ENCODE data around the gene USP28.
"Not testable (repeated sequence)": the region's sequence is repeated elsewhere in the genome, so short reads cannot be mapped to it uniquely, and the experiment has no call there.

The USP28 gene

DNA sequence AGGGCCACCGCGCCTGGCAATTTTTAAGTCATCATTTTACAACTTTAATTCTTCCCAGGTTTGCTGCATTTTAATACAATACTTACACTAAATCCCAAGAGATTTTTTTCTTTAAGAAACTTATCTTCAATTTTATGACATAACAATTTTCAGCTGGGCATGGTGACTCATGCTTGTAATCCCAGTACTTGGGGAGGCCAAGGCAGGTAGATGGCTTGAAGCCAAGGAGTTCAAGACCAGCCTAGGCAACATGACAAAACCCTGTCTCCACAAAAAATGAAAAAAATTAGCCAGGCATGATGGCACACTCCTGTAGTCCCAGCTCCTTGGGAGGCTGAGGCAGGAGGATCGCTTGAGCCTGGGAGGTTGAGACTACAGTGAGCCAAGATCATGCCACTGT, 56.9 kb downstream of the USP28 start:
- TF ChIP-seq SPI1 (IDR thresholded peaks at IDR 0.05; ENCODE audit: low read depth, low read length) = no peak
- TF ChIP-seq TAF1 (IDR thresholded peaks at IDR 0.05; ENCODE audit: low read depth, low read length) = no peak
- TF ChIP-seq PAX5 (IDR thresholded peaks at IDR 0.05; ENCODE audit: insufficient read depth, low read length, severe bottlenecking) = no peak
- TF ChIP-seq POU2F2 (IDR thresholded peaks at IDR 0.05; ENCODE audit: low read depth, low read length) = no peak
- TF ChIP-seq POLR2AphosphoS5 (IDR thresholded peaks at IDR 0.05; ENCODE audit: low read depth, low read length) = no peak
- no peak for TF ChIP-seq POLR2A (IDR thresholded peaks at IDR 0.05; ENCODE audit: low read depth, low read length)
- FAIRE-seq = no peak
- no peak for DNase-seq (ENCODE audit: insufficient read length, low spot score)

DNA sequence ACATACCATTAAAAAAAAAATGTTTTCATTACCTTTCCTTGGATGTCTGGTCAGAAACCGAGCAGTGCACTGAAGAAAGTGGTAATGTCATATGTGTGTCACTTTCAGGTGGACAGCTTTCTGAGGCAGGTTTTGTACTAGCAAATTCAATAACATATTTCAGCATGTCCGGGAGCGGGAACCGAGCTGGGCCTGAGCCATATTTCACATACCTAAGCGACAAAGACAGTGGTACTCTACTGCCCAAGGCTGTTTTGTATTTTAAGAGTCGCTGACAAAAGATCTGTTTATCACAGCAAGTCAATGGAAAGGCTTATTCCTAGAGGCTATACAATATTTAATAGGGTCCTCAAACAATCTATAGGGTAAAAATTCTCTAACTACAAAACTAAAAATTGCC, 57.7 kb downstream of the USP28 start:
- TF ChIP-seq TAF1 (IDR thresholded peaks at IDR 0.05; ENCODE audit: low read depth, low read length) (no peak), POLR2A (IDR thresholded peaks at IDR 0.05; ENCODE audit: low read depth, low read length) (no peak), POU2F2 (IDR thresholded peaks at IDR 0.05; ENCODE audit: low read depth, low read length) (no peak), SPI1 (IDR thresholded peaks at IDR 0.05; ENCODE audit: low read depth, low read length) (no peak), POLR2AphosphoS5 (IDR thresholded peaks at IDR 0.05; ENCODE audit: low read depth, low read length) (no peak), PAX5 (IDR thresholded peaks at IDR 0.05; ENCODE audit: insufficient read depth, low read length, severe bottlenecking) (no peak)
- FAIRE-seq (no peak), DNase-seq (ENCODE audit: insufficient read length, low spot score) (no peak)

DNA sequence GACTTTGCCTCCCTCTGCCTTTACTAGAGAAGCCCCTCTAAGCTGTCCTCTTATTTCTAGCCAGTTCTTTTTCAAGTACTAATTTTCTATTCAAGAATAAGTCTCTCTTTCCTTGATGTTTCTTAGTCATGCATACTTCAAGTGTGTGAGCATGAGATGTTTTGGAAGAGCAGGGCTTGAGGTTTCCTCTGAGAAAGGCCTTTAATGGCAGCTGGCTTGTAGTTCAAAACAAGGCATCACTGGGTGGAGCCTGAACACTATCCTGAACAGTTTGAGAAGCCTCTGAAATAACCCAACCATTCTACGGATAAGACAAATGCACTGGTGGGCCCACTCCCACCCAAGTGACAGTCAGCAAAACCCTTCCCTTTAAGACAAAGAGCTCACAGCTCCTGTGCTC, 58.2 kb downstream of the USP28 start:
- DNase-seq (ENCODE audit: insufficient read length, low spot score) (no peak), FAIRE-seq (no peak)
- TF ChIP-seq PAX5 (IDR thresholded peaks at IDR 0.05; ENCODE audit: insufficient read depth, low read length, severe bottlenecking) = no peak
- TF ChIP-seq POLR2A (IDR thresholded peaks at IDR 0.05; ENCODE audit: low read depth, low read length) = no peak
- no peak for TF ChIP-seq POLR2AphosphoS5 (IDR thresholded peaks at IDR 0.05; ENCODE audit: low read depth, low read length)
- TF ChIP-seq SPI1 (IDR thresholded peaks at IDR 0.05; ENCODE audit: low read depth, low read length) = no peak
- TF ChIP-seq TAF1 (IDR thresholded peaks at IDR 0.05; ENCODE audit: low read depth, low read length) = no peak
- no peak for TF ChIP-seq POU2F2 (IDR thresholded peaks at IDR 0.05; ENCODE audit: low read depth, low read length)

DNA sequence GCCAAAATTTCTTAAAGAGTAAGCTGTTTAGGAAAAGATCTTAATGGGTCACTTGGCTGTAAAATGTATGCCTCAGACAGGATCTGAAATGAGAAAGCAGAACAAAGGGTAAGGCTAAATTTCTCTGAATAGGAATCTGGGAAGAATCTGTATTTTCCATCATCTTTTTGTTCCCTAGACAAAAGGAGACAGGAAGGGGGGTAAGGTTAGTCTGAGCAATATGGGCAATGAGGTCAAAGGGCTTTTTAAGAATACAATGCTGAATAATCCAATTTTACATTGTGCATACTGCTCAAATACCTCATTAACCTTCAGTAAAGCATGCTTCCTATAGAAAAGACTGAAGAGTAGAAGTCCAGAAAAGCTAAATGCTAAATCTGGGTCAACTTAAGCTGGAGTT, 61.2 kb downstream of the USP28 start:
- no peak for FAIRE-seq
- TF ChIP-seq POU2F2 (IDR thresholded peaks at IDR 0.05; ENCODE audit: low read depth, low read length) = no peak
- no peak for TF ChIP-seq POLR2AphosphoS5 (IDR thresholded peaks at IDR 0.05; ENCODE audit: low read depth, low read length)
- no peak for TF ChIP-seq TAF1 (IDR thresholded peaks at IDR 0.05; ENCODE audit: low read depth, low read length)
- TF ChIP-seq PAX5 (IDR thresholded peaks at IDR 0.05; ENCODE audit: insufficient read depth, low read length, severe bottlenecking) = no peak
- TF ChIP-seq SPI1 (IDR thresholded peaks at IDR 0.05; ENCODE audit: low read depth, low read length) = no peak
- TF ChIP-seq POLR2A (IDR thresholded peaks at IDR 0.05; ENCODE audit: low read depth, low read length) = no peak

DNA sequence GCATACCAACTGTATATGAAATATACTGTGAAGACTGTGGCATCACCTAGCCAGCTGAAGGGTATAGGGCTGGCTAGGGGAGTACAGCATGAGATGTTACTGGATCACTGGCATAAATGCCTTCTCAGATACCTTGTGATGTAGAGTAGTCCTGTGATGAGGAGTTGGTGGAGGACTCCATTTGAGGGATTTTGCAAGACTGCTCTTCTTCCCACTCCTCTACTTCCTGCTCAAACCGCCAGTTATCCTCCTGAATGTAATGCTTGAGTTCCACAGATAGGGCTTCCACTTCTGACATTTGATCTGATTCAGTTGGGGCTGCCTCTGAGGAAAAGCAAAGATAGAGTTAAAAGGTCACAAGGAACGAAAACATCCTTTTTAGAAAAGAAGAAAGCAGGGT, 66.4 kb downstream of the USP28 start:
- no peak for FAIRE-seq
- no peak for DNase-seq (ENCODE audit: insufficient read length, low spot score)
- no peak for TF ChIP-seq SPI1 (IDR thresholded peaks at IDR 0.05; ENCODE audit: low read depth, low read length)
- no peak for TF ChIP-seq PAX5 (IDR thresholded peaks at IDR 0.05; ENCODE audit: insufficient read depth, low read length, severe bottlenecking)
- TF ChIP-seq POLR2AphosphoS5 (IDR thresholded peaks at IDR 0.05; ENCODE audit: low read depth, low read length) = no peak
- TF ChIP-seq TAF1 (IDR thresholded peaks at IDR 0.05; ENCODE audit: low read depth, low read length) = no peak
- TF ChIP-seq POU2F2 (IDR thresholded peaks at IDR 0.05; ENCODE audit: low read depth, low read length) = no peak
- no peak for TF ChIP-seq POLR2A (IDR thresholded peaks at IDR 0.05; ENCODE audit: low read depth, low read length)

More for the DNA sequence above, 61.2 kb downstream of the USP28 start:
- no peak for DNase-seq (ENCODE audit: insufficient read length, low spot score)

DNA sequence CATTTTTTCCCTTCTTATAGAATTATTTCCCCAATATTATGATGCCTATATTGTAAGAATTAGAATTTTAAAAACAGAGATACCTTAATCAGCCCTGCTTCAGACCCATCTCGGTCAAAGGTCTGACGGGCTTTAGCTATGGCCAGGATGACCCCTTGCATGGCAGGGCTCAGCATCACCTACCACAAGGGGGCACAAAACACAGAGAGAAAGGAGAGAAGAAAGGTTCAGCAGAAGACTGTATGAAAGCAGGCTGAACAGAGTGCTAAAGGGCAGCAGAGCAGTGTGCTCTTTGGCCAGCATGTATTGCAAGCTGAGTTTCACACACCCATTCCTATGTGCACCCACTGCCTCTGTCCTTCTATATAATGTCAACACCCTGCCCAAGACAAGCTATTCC, 69.0 kb downstream of the USP28 start:
- FAIRE-seq (peak; percentile 33), DNase-seq (ENCODE audit: insufficient read length, low spot score) (no peak)
- no peak for TF ChIP-seq POLR2AphosphoS5 (IDR thresholded peaks at IDR 0.05; ENCODE audit: low read depth, low read length)
- TF ChIP-seq TAF1 (IDR thresholded peaks at IDR 0.05; ENCODE audit: low read depth, low read length) = no peak
- TF ChIP-seq POLR2A (IDR thresholded peaks at IDR 0.05; ENCODE audit: low read depth, low read length) = no peak
- no peak for TF ChIP-seq PAX5 (IDR thresholded peaks at IDR 0.05; ENCODE audit: insufficient read depth, low read length, severe bottlenecking)
- no peak for TF ChIP-seq POU2F2 (IDR thresholded peaks at IDR 0.05; ENCODE audit: low read depth, low read length)
- no peak for TF ChIP-seq SPI1 (IDR thresholded peaks at IDR 0.05; ENCODE audit: low read depth, low read length)

DNA sequence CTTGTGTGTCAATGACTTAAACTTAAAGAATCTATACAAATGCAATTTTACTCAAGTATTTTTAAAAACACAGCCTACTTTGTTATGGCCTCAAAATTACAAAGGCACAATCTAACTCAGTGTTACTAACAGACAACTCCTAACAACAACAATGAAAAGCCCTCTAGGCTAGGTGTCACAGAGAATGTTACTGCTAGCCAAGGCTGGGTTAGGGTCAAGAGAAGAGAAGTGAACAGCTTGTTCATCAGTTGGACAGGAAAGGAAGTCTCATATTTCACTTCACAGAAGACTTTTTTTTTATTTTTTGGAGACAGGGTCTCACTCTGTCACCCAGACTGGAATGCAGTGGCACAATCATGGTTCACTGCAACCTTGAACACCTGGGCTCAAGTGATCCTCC, 69.7 kb downstream of the USP28 start:
- TF ChIP-seq POLR2AphosphoS5 (IDR thresholded peaks at IDR 0.05; ENCODE audit: low read depth, low read length) (no peak), POLR2A (IDR thresholded peaks at IDR 0.05; ENCODE audit: low read depth, low read length) (no peak), TAF1 (IDR thresholded peaks at IDR 0.05; ENCODE audit: low read depth, low read length) (no peak), PAX5 (IDR thresholded peaks at IDR 0.05; ENCODE audit: insufficient read depth, low read length, severe bottlenecking) (no peak), POU2F2 (IDR thresholded peaks at IDR 0.05; ENCODE audit: low read depth, low read length) (no peak), SPI1 (IDR thresholded peaks at IDR 0.05; ENCODE audit: low read depth, low read length) (no peak)
- FAIRE-seq (no peak), DNase-seq (ENCODE audit: insufficient read length, low spot score) (no peak)

DNA sequence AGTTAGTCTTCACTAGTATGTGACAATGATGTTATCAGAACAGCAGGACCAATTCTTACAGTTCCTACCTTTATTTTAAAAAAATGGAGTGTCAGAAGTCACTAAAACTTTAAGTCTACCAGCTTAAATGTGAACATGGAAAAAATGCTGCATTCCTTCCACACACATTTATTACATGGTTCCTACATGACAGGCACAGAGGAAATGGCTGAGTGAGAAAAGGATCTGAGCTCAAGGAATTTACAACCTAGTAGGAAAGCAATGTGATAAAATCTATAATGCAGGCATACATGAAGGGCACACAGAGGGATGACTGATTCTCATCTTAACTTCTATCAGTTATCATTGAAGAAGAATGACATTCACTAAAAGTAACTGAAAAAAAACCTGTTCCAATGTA, 72.8 kb downstream of the USP28 start:
- no peak for TF ChIP-seq POLR2A (IDR thresholded peaks at IDR 0.05; ENCODE audit: low read depth, low read length)
- no peak for TF ChIP-seq POU2F2 (IDR thresholded peaks at IDR 0.05; ENCODE audit: low read depth, low read length)
- no peak for FAIRE-seq
- no peak for DNase-seq (ENCODE audit: insufficient read length, low spot score)

DNA sequence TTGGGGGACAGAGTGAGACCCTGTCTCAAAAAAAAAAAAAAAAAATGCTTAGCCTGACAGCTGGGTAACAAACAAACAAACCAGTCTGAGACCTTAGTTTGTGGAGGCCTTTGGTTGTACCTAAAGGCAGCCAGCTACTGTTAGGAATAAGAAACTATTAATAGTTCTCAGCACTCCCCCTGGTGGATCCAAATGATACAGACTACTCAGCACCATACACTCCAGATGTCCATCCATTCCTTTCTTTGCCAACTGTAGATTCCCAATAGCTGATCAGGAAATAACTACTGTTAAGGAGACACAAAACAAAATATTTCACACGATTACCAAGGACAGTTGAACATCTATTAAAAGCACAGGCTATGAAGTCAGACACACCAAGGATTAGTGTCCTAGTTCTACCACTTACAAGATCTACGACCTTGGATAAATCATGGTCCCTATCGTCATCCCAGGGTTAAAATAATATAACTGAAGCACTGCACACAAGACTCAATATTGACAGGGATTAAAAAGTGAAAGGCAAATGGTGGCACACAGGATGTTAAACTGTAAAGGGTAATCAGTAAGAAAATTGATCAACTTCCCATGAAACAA, 78.6 kb downstream of the USP28 start:
- FAIRE-seq (peak; percentile 5), DNase-seq (ENCODE audit: insufficient read length, low spot score) (no peak)
- TF ChIP-seq POLR2AphosphoS5 (IDR thresholded peaks at IDR 0.05; ENCODE audit: low read depth, low read length) (no peak), POLR2A (IDR thresholded peaks at IDR 0.05; ENCODE audit: low read depth, low read length) (no peak), SPI1 (IDR thresholded peaks at IDR 0.05; ENCODE audit: low read depth, low read length) (no peak), POU2F2 (IDR thresholded peaks at IDR 0.05; ENCODE audit: low read depth, low read length) (no peak)

DNA sequence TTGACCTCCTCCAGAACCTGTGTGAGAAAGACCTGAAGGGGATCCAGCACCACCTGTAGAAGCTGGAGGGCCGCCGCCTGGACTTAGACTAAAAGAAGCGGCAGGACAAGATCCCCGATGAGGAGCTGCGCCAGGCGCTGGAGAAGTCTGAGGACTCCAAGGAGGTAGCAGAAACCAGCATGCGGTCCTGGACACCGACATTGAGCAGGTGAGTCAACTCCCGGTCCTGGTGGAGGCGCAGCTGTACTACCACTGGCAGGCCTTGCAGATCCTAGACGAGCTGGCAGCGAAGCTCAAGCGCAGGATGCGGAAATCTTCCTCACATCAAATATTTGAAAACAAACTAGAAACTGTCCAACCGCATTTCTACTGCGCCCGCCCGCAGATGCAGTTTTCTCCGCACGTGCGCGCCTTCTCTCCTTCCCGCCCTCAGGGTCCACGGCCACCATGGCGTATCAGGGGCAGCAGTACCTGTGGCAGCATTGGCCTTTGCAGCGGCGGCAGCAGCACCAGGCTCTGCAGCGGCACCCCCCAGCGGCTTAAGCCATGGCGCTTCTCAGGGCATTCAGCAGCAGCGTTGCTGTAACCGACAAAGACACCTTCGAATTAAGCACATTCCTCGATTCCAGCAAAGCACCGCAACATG, 85.6 kb downstream of the USP28 start:
- no peak for FAIRE-seq
- DNase-seq (ENCODE audit: insufficient read length, low spot score) = no peak
- TF ChIP-seq PAX5 (IDR thresholded peaks at IDR 0.05; ENCODE audit: insufficient read depth, low read length, severe bottlenecking) (no peak), POU2F2 (IDR thresholded peaks at IDR 0.05; ENCODE audit: low read depth, low read length) (no peak), POLR2A (IDR thresholded peaks at IDR 0.05; ENCODE audit: low read depth, low read length) (no peak), POLR2AphosphoS5 (IDR thresholded peaks at IDR 0.05; ENCODE audit: low read depth, low read length) (no peak)

DNA sequence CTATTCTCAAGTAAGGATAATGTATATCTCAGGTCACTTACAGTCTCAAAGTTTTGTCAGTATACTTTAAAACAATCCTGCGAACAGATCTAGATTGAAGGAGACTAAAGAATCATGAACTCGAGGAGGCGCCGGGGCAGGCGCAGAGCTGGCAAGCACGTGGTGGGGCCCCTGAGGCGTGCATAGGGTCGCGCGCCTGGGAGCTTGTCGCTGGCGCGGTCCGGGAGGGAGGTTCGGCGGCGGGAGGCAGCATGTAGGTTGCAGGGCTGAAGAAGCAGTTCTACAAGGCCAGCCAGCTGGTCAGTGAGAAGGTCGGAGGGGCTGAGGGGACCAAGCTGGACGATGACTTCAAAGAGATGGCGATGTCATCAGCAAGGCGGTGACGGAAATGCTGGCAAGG, 86.4 kb downstream of the USP28 start:
- DNase-seq (ENCODE audit: insufficient read length, low spot score) = not testable (repeated sequence)

More for the DNA sequence above, 86.4 kb downstream of the USP28 start:
- FAIRE-seq = not testable (repeated sequence)
